CD4-positive, CD25-positive, alpha-beta regulatory T cell (primary cell): ENCODE data around the gene LRRC8C. TPM values are rescaled to one million over a fixed set of nuclear protein-coding genes. Genes with fewer than 3 reads are reported as not detected.

Experiments used
- ATAC-seq, 2 donors: fragments of 150-1000 bp; cut with Tn5 transposase; one replicate each; pipeline ENCODE4 v1.10.0; 2021; ENCODE audit warnings: low read depth in 2 of 2, moderate number of reproducible peaks in 2 of 2, moderate library complexity in 1 of 2
- DNase-seq, 3 donors: peaks; one replicate each; pipeline versions ENCODE4 v3.0.0 to v3.0.0-alpha.2; 2012 to 2022; ENCODE audit warnings: mixed read lengths in 1 of 3
- H3K27ac ChIP-seq: one replicate; pipeline ENCODE4 v1.7.0; 2013; ENCODE audit warnings: mild to moderate bottlenecking, low read length; ENCODE audit not compliant: insufficient read depth, poor library complexity, severe bottlenecking
- H3K27me3 ChIP-seq: one replicate; pipeline ENCODE4 v1.7.0; 2013; ENCODE audit warnings: low read length; ENCODE audit not compliant: control insufficient read depth, insufficient read depth
- H3K36me3 ChIP-seq: one replicate; pipeline ENCODE4 v1.7.0; 2013; ENCODE audit warnings: mild to moderate bottlenecking, low read length, moderate library complexity; ENCODE audit not compliant: control insufficient read depth, insufficient read depth
- H3K4me1 ChIP-seq: 2 replicates; pipeline ENCODE4 v1.7.0; 2013; ENCODE audit warnings: mild to moderate bottlenecking, low read length; ENCODE audit not compliant: insufficient read depth, control insufficient read depth, poor library complexity, severe bottlenecking
- H3K4me3 ChIP-seq: one replicate; pipeline ENCODE4 v1.7.0; 2013; ENCODE audit warnings: low read depth, mild to moderate bottlenecking, low read length, moderate library complexity
- H3K9me3 ChIP-seq, 2 experiments: 1 replicate in 1 of 2; 2 replicates in 1 of 2; pipeline ENCODE4 v1.7.0; 2013; ENCODE audit warnings: low read length in 2 of 2, mild to moderate bottlenecking in 1 of 2, moderate library complexity in 1 of 2; ENCODE audit not compliant: control insufficient read depth in 2 of 2
- H3K27ac Mint-ChIP-seq, 3 donors: one replicate each; pipeline ENCODE4 v1.8.0; 2020 to 2022; ENCODE audit warnings: mild to moderate bottlenecking in 3 of 3, mixed read lengths in 3 of 3, moderate library complexity in 2 of 3
- H3K27me3 Mint-ChIP-seq: one replicate; pipeline ENCODE4 v1.8.0; 2022; ENCODE audit warnings: mild to moderate bottlenecking, mixed read lengths
- H3K36me3 Mint-ChIP-seq: one replicate; pipeline ENCODE4 v1.8.0; 2020; ENCODE audit warnings: mixed read lengths
- H3K4me1 Mint-ChIP-seq, 4 donors: one replicate each; pipeline ENCODE4 v1.8.0; 2020 to 2022; ENCODE audit warnings: mixed read lengths in 4 of 4, mild to moderate bottlenecking in 1 of 4
- H3K4me3 Mint-ChIP-seq, 4 donors: one replicate each; pipeline ENCODE4 v1.8.0; 2020 to 2022; ENCODE audit warnings: mild to moderate bottlenecking in 4 of 4, mixed read lengths in 4 of 4, moderate library complexity in 3 of 4
- H3K9me3 Mint-ChIP-seq, 7 donors: one replicate each; pipeline ENCODE4 v1.8.0; 2020 to 2022; ENCODE audit warnings: mixed read lengths in 7 of 7, mild to moderate bottlenecking in 3 of 7, moderate library complexity in 2 of 7
- polyA plus RNA-seq, 4 donors: library from polyadenylated mRNA; unstranded; fragments of 300-500 nt; fragmentation: Illumina TruSeq; gene quantifications; one replicate each; pipeline ENCODE4 v1.2.3, GENCODE V29; 2021
- total RNA-seq: library from RNA; stranded (reverse); gene quantifications from one replicate; pipeline ENCODE4 v1.2.3, GENCODE V29; 2022

LRRC8C gene
- total and polyA plus RNA-seq, 5 donors from 2014 or later, result 22.8 to 70.4 (median 24.9) TPM

DNA sequence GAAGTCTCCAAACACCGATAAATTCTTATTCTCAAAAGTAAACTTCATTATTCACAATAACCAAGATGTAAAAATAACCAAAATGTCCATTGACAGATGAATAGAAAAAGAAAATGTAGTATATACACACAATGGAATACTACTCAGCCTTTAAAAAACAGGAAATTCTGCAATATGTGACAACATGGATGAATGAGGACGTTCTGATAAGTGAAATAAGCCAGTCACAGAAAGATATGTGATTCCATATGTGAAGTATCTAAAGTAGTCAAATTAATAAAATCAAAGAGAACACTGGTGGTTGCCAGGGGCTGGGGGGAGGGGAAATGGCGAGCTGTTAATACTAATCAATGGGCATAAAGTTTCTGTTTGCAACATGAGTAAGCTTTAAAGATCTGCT, 36.0 kb downstream of the LRRC8C start:
- H3K4me3 ChIP-seq, result peak overlapping the region; percentile 78
- Mint-ChIP-seq H3K27ac (peak overlapping the region in 2 of 3 donors; percentile 66 to 77), H3K36me3 (peaks cover 17% of the 10 kb centered on the region), H3K9me3 (peaks cover 0 to 4% (median 0%) of the 10 kb centered on the region in 7 donors), H3K4me3 (peak overlapping the region; percentile 42 to 63 (median 60)), H3K27me3 (no peaks in the 10 kb centered on the region), H3K4me1 (peaks cover 56 to 95% (median 86%) of the 10 kb centered on the region in 4 donors)
- H3K4me1 ChIP-seq, result peaks cover 70% of the 10 kb centered on the region
- DNase-seq (peak in 1 of 3 donors; percentile 14), ATAC-seq (no peak)
- H3K36me3 ChIP-seq, result peaks cover 8% of the 10 kb centered on the region
- no peaks in the 10 kb centered on the region for H3K9me3 ChIP-seq
- H3K27ac ChIP-seq, result peak overlapping the region; percentile 89
- H3K27me3 ChIP-seq, result no peaks in the 10 kb centered on the region

GRCh38 chr1:89669441-89669840, 36.5 kb downstream of the LRRC8C start:
- Histone ChIP-seq H3K27ac (peak overlapping the region; percentile 89), H3K9me3 (no peaks in the 10 kb centered on the region), H3K4me1 (peaks cover 73% of the 10 kb centered on the region)

GRCh38 chr1:89670163-89670562, 37.2 kb downstream of the LRRC8C start:
- peaks cover 80% of the 10 kb centered on the region for H3K4me1 ChIP-seq
- no peaks in the 10 kb centered on the region for H3K27me3 ChIP-seq
- Mint-ChIP-seq H3K36me3 (peaks cover 8% of the 10 kb centered on the region), H3K4me3 (peak overlapping the region; percentile 63 to 82 (median 70)), H3K27ac (peak overlapping the region in 2 of 3 donors; percentile 77 to 81), H3K4me1 (peaks cover 59 to 95% (median 86%) of the 10 kb centered on the region in 4 donors), H3K9me3 (peaks cover 0 to 4% (median 0%) of the 10 kb centered on the region in 7 donors), H3K27me3 (no peaks in the 10 kb centered on the region)
- no peaks in the 10 kb centered on the region for H3K9me3 ChIP-seq
- peaks cover 8% of the 10 kb centered on the region for H3K36me3 ChIP-seq
- peak overlapping the region; percentile 78 for H3K4me3 ChIP-seq
- peak; percentile 87 to 91 for ATAC-seq
- H3K27ac ChIP-seq, result peak overlapping the region; percentile 89
- DNase-seq, result peak; percentile 27 to 80 (median 78)

More at GRCh38 chr1:89669441-89669840, 36.5 kb downstream of the LRRC8C start:
- Mint-ChIP-seq H3K36me3 (peaks cover 12% of the 10 kb centered on the region), H3K9me3 (peaks cover 0 to 4% (median 0%) of the 10 kb centered on the region in 7 donors), H3K27ac (peak overlapping the region; percentile 38 to 77 (median 66)), H3K27me3 (no peaks in the 10 kb centered on the region), H3K4me1 (peaks cover 58 to 95% (median 86%) of the 10 kb centered on the region in 4 donors), H3K4me3 (peak overlapping the region; percentile 56 to 63 (median 60))
- no peaks in the 10 kb centered on the region for H3K27me3 ChIP-seq
- peaks cover 8% of the 10 kb centered on the region for H3K36me3 ChIP-seq
- DNase-seq (no peak), ATAC-seq (no peak)
- peak overlapping the region; percentile 78 for H3K4me3 ChIP-seq

DNA sequence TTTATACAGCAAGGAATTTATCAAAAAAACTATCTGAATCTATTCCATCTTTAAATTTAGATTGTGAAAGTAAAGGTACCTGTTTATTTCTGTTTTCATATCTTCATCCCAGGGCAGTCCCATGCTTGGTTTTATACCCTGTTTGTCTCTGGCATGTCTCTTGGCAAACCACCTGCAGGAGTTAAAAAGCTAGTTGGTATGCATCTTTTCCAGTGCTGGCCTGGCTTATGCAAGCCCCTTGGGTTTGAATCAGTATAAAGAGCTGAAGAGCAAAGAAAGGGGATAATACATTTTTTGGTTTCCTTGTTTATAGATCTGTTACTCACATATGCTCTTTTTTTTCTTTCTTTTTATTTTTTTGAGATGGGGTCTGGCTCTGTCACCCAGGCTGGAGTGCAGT, 37.8 kb downstream of the LRRC8C start:
- H3K27ac ChIP-seq, result peak overlapping the region; percentile 89
- H3K9me3 Mint-ChIP-seq, result peaks cover 0 to 4% (median 0%) of the 10 kb centered on the region in 7 donors
- H3K4me3 Mint-ChIP-seq, result peak overlapping the region; percentile 4 to 55 (median 44)
- H3K27me3 ChIP-seq, result no peaks in the 10 kb centered on the region
- no peaks in the 10 kb centered on the region for H3K9me3 ChIP-seq
- no peak for ATAC-seq
- H3K4me1 Mint-ChIP-seq, result peaks cover 64 to 98% (median 88%) of the 10 kb centered on the region in 4 donors
- peak overlapping the region; percentile 39 to 94 (median 77) for H3K27ac Mint-ChIP-seq
- peaks cover 8% of the 10 kb centered on the region for H3K36me3 Mint-ChIP-seq
- H3K4me1 ChIP-seq, result peaks cover 82% of the 10 kb centered on the region
- peak overlapping the region; percentile 78 for H3K4me3 ChIP-seq
- peaks cover 11% of the 10 kb centered on the region for H3K36me3 ChIP-seq
- no peaks in the 10 kb centered on the region for H3K27me3 Mint-ChIP-seq
- no peak for DNase-seq

GRCh38 chr1:89671775-89672488, 39.0 kb downstream of the LRRC8C start:
- Mint-ChIP-seq H3K27ac (peak overlapping the region in 2 of 3 donors; percentile 33 to 94), H3K27me3 (no peaks in the 10 kb centered on the region)
- ATAC-seq, result no peak

GRCh38 chr1:89672489-89673183, 39.7 kb downstream of the LRRC8C start:
- no peaks in the 10 kb centered on the region for H3K27me3 ChIP-seq
- peak overlapping the region in 1 of 3 donors; percentile 33 for H3K27ac Mint-ChIP-seq
- ATAC-seq, result no peak
- no peak overlapping the region for H3K27ac ChIP-seq
- no peaks in the 10 kb centered on the region for H3K9me3 ChIP-seq
- peaks cover 13% of the 10 kb centered on the region for H3K36me3 Mint-ChIP-seq
- H3K27me3 Mint-ChIP-seq, result no peaks in the 10 kb centered on the region
- peak overlapping the region; percentile 45 for H3K4me3 ChIP-seq
- H3K4me1 Mint-ChIP-seq, result peaks cover 64 to 96% (median 86%) of the 10 kb centered on the region in 4 donors
- no peak for DNase-seq
- peaks cover 81% of the 10 kb centered on the region for H3K4me1 ChIP-seq
- H3K36me3 ChIP-seq, result peaks cover 11% of the 10 kb centered on the region
- peak overlapping the region in 3 of 4 donors; percentile 0 to 73 (median 23) for H3K4me3 Mint-ChIP-seq
- peaks cover 0 to 4% (median 0%) of the 10 kb centered on the region in 7 donors for H3K9me3 Mint-ChIP-seq

More at GRCh38 chr1:89671775-89672488, 39.0 kb downstream of the LRRC8C start:
- H3K9me3 Mint-ChIP-seq, result peaks cover 0 to 4% (median 0%) of the 10 kb centered on the region in 7 donors
- DNase-seq, result no peak
- H3K4me1 Mint-ChIP-seq, result peaks cover 64 to 96% (median 86%) of the 10 kb centered on the region in 4 donors
- H3K4me3 ChIP-seq, result peak overlapping the region; percentile 45
- H3K36me3 ChIP-seq, result peaks cover 11% of the 10 kb centered on the region
- no peaks in the 10 kb centered on the region for H3K27me3 ChIP-seq
- peaks cover 81% of the 10 kb centered on the region for H3K4me1 ChIP-seq
- H3K27ac ChIP-seq, result peak overlapping the region; percentile 89
- no peaks in the 10 kb centered on the region for H3K9me3 ChIP-seq
- H3K4me3 Mint-ChIP-seq, result peak overlapping the region in 3 of 4 donors; percentile 7 to 73 (median 23)
- peaks cover 12% of the 10 kb centered on the region for H3K36me3 Mint-ChIP-seq

GRCh38 chr1:89673251-89673650, 40.3 kb downstream of the LRRC8C start:
- no peak for ATAC-seq
- H3K9me3 ChIP-seq, result no peaks in the 10 kb centered on the region
- H3K4me3 Mint-ChIP-seq, result peak overlapping the region in 3 of 4 donors; percentile 0 to 26 (median 14)
- peaks cover 0 to 4% (median 0%) of the 10 kb centered on the region in 7 donors for H3K9me3 Mint-ChIP-seq
- H3K4me1 ChIP-seq, result peaks cover 76% of the 10 kb centered on the region
- DNase-seq, result no peak
- peaks cover 66 to 96% (median 86%) of the 10 kb centered on the region in 4 donors for H3K4me1 Mint-ChIP-seq
- peaks cover 11% of the 10 kb centered on the region for H3K36me3 ChIP-seq
- no peak overlapping the region for H3K27ac ChIP-seq
- H3K27me3 Mint-ChIP-seq, result no peaks in the 10 kb centered on the region
- peak overlapping the region; percentile 38 for H3K4me3 ChIP-seq
- peaks cover 17% of the 10 kb centered on the region for H3K36me3 Mint-ChIP-seq
- peak overlapping the region in 2 of 3 donors; percentile 4 to 66 for H3K27ac Mint-ChIP-seq
- no peaks in the 10 kb centered on the region for H3K27me3 ChIP-seq
